ENCODE data around the gene PADI3.

Gene PADI3

GRCh38 chr1:17260264-17260663 is 11.4 kb downstream of the PADI3 start:
- H3K27me3 Mint-ChIP-seq: peaks cover 10% of the 10 kb centered on the region
- H3K4me1 Mint-ChIP-seq (ENCODE audit: low read depth): no peaks in the 10 kb centered on the region
- H3K27ac Mint-ChIP-seq: no peak overlapping the region
- no peaks in the 10 kb centered on the region for H3K36me3 Mint-ChIP-seq (ENCODE audit: low read depth)
- H3K4me3 Mint-ChIP-seq: no peak overlapping the region
- H3K9me3 Mint-ChIP-seq: no peaks in the 10 kb centered on the region
- intact Hi-C loops (cut with micrococcal nuclease): no loop called here

GRCh38 chr1:17260738-17261137 is 11.8 kb downstream of the PADI3 start:
- no peaks in the 10 kb centered on the region for H3K9me3 Mint-ChIP-seq
- no peaks in the 10 kb centered on the region for H3K4me1 Mint-ChIP-seq (ENCODE audit: low read depth)
- intact Hi-C loops (cut with micrococcal nuclease): no loop called here
- no peak overlapping the region for H3K27ac Mint-ChIP-seq
- peaks cover 10% of the 10 kb centered on the region for H3K27me3 Mint-ChIP-seq
- H3K4me3 Mint-ChIP-seq: no peak overlapping the region
- H3K36me3 Mint-ChIP-seq (ENCODE audit: low read depth): no peaks in the 10 kb centered on the region

DNA sequence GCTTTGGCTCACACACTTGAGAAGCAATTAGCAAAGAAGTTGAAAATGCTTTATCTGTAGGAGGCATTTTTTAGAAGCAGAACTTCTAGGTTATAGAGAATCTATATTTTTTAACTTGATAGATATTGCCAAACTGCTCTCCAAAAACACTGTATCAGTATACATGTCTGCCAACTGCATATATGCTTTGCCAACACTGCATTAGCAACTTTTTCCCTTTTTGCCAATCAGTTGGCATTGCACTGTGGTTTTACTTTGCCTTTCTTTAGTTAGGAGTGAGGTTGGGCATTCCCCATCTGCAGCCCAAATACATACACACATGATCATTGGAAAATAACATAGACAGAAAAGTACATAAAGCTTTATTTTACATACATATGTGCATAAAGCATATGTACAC is 15.0 kb downstream of the PADI3 start:
- intact Hi-C loops (cut with micrococcal nuclease): no loop called here
- no peaks in the 10 kb centered on the region for H3K9me3 Mint-ChIP-seq
- no peaks in the 10 kb centered on the region for H3K4me1 Mint-ChIP-seq (ENCODE audit: low read depth)
- no peaks in the 10 kb centered on the region for H3K36me3 Mint-ChIP-seq (ENCODE audit: low read depth)
- H3K27me3 Mint-ChIP-seq: peaks cover 9% of the 10 kb centered on the region
- H3K27ac Mint-ChIP-seq: no peak overlapping the region
- H3K4me3 Mint-ChIP-seq: no peak overlapping the region

GRCh38 chr1:17264470-17264869 is 15.6 kb downstream of the PADI3 start:
- no peaks in the 10 kb centered on the region for H3K4me1 Mint-ChIP-seq (ENCODE audit: low read depth)
- no peak overlapping the region for H3K27ac Mint-ChIP-seq
- peaks cover 5% of the 10 kb centered on the region for H3K27me3 Mint-ChIP-seq
- intact Hi-C loops (cut with micrococcal nuclease): no loop called here
- H3K36me3 Mint-ChIP-seq (ENCODE audit: low read depth): no peaks in the 10 kb centered on the region
- no peak overlapping the region for H3K4me3 Mint-ChIP-seq
- no peaks in the 10 kb centered on the region for H3K9me3 Mint-ChIP-seq

DNA sequence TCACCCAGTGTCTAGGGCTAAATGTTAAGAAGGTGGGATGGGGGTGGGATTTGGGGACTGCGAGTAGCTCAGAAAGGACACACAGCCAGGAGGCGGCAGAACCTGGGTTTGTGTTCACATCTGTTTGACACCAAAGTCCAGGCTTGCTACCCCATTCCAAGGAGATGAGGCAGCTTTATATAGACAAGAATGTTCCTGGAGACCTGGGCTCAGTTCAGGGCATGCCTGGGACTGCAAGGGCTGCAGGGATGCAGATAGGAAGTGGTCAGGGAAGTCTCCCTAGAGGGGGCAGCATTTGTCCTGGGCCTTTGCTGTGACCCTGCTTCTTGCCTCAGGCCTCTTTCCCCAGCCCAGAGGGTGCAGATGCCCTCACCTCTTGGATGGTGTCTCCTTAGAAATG is 16.3 kb downstream of the PADI3 start:
- Mint-ChIP-seq H3K27ac (no peak overlapping the region), H3K4me1 (ENCODE audit: low read depth) (no peaks in the 10 kb centered on the region), H3K9me3 (no peaks in the 10 kb centered on the region), H3K27me3 (peaks cover 4% of the 10 kb centered on the region), H3K4me3 (no peak overlapping the region), H3K36me3 (ENCODE audit: low read depth) (no peaks in the 10 kb centered on the region)
- intact Hi-C loops (cut with micrococcal nuclease): no loop called here

DNA sequence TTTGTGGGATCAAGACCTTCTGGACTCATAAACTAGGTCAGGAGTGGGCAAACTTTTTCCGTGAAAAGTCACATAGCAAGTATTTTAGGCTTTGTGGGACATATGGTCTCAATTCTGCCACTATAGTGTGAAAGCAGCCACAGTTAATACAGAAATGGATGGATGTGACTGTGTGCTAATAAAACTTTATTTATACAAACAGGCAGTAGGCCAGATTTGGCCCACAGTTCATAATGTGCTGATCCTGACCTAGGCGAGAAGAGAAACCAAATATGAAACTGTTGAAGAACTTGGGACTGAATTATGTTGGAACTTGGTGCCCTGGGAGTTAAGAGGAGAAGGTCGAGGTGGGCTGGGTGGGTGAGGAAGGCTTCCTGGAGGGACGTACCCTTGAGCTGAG is 17.1 kb downstream of the PADI3 start:
- H3K27me3 Mint-ChIP-seq: peaks cover 4% of the 10 kb centered on the region
- intact Hi-C loops (cut with micrococcal nuclease): no loop called here
- H3K4me1 Mint-ChIP-seq (ENCODE audit: low read depth): no peaks in the 10 kb centered on the region
- H3K27ac Mint-ChIP-seq: no peak overlapping the region
- H3K4me3 Mint-ChIP-seq: no peak overlapping the region
- no peaks in the 10 kb centered on the region for H3K36me3 Mint-ChIP-seq (ENCODE audit: low read depth)
- no peaks in the 10 kb centered on the region for H3K9me3 Mint-ChIP-seq

DNA sequence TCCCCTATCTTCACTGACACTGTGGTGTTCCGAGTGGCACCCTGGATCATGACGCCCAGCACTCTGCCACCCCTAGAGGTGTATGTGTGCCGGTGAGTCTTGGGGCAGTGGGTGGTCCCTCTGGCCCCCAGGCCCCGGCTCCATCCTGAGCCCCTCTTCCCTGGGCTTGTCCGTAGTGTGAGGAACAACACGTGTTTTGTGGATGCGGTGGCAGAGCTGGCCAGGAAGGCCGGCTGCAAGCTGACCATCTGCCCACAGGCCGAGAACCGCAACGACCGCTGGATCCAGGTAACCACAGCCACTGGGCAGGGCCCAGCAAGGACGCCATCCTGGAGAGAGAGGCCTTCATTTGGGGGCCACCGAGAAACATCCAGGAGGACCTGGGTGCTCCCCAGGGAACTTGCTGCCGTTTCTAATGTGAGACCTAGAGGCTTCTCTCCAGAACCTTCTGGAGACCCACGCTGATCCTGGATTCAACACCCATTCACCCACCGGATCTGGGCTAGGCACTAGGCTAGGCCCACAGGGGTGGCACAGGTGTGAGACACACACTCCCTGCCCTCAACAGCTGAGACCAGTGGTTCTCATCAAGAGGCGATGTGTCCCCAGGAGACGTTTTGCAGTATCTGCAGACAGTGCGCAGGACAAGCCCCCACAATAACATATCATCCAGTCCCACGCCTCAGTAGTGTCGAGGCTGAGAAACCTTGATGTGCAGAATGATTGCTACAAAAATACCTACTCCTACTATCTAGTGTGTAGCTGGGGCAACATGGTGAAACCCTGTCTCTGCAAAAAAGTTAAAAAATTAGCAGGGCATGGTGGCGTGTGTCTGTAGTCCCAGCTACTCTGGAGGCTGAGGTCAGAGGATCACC is 22.2 kb downstream of the PADI3 start:
- Mint-ChIP-seq H3K4me3 (no peak overlapping the region), H3K36me3 (ENCODE audit: low read depth) (no peaks in the 10 kb centered on the region), H3K4me1 (ENCODE audit: low read depth) (peaks cover 12% of the 10 kb centered on the region), H3K27ac (no peak overlapping the region), H3K9me3 (no peaks in the 10 kb centered on the region), H3K27me3 (no peaks in the 10 kb centered on the region)
- intact Hi-C loops (cut with micrococcal nuclease): no loop called here

- Mint-ChIP-seq H3K27ac (peak overlapping the region; percentile 39), H3K9me3 (no peaks in the 10 kb centered on the region), H3K4me3 (no peak overlapping the region), H3K36me3 (ENCODE audit: low read depth) (no peaks in the 10 kb centered on the region), H3K27me3 (no peaks in the 10 kb centered on the region), H3K4me1 (ENCODE audit: low read depth) (peaks cover 21% of the 10 kb centered on the region)
- intact Hi-C loops (cut with micrococcal nuclease): no loop called here
Observed at GRCh38 chr1:17272066-17272465, 23.2 kb downstream of the PADI3 start.

DNA sequence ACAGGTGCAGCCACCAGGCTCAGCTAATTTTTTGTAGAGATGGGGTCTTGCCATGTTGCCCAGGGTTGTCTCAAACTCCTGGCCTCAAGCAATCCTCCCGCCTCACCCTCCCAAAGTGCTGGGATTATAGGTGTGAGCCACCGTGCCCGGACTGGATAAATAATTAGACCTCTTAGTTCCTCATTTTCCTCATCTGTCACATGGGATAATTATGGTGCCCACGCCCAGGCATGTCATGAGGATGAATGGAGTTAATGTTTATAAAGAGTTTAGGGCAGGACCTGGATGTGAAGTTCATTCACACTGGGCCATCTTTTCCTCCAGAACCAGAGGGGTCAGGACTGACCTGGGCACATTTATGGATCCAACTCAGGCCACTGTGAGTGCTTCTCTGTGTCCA is 23.7 kb downstream of the PADI3 start:
- Mint-ChIP-seq H3K27ac (no peak overlapping the region), H3K4me3 (no peak overlapping the region), H3K27me3 (no peaks in the 10 kb centered on the region), H3K36me3 (ENCODE audit: low read depth) (no peaks in the 10 kb centered on the region), H3K9me3 (no peaks in the 10 kb centered on the region), H3K4me1 (ENCODE audit: low read depth) (peaks cover 26% of the 10 kb centered on the region)
- intact Hi-C loops (cut with micrococcal nuclease): no loop called here

DNA sequence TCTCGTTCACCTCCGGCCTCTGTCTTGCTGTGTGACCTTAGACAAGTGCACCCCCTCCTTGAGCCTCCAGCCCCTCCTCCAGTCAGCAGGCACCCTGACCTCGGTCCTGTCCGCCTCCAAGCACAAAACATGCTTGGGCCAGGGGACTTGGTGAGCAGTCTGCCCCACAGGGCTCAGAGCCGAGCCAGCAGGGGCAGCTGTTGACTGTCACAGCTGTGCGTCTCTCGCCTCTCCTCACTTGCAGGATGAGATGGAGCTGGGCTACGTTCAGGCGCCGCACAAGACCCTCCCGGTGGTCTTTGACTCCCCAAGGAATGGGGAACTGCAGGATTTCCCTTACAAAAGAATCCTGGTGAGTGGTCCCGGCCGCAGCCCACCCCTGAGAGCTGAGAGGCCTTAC is 24.2 kb downstream of the PADI3 start:
- intact Hi-C loops (cut with micrococcal nuclease): no loop called here
- no peaks in the 10 kb centered on the region for H3K27me3 Mint-ChIP-seq
- H3K36me3 Mint-ChIP-seq (ENCODE audit: low read depth): no peaks in the 10 kb centered on the region
- H3K9me3 Mint-ChIP-seq: no peaks in the 10 kb centered on the region
- H3K4me3 Mint-ChIP-seq: no peak overlapping the region
- no peak overlapping the region for H3K27ac Mint-ChIP-seq
- H3K4me1 Mint-ChIP-seq (ENCODE audit: low read depth): peaks cover 26% of the 10 kb centered on the region

GRCh38 chr1:17274186-17275170 is 25.6 kb downstream of the PADI3 start:
- intact Hi-C loops (cut with micrococcal nuclease): no loop called here
- Mint-ChIP-seq H3K4me1 (ENCODE audit: low read depth) (peaks cover 26% of the 10 kb centered on the region), H3K27ac (no peak overlapping the region), H3K36me3 (ENCODE audit: low read depth) (no peaks in the 10 kb centered on the region), H3K27me3 (no peaks in the 10 kb centered on the region), H3K4me3 (no peak overlapping the region), H3K9me3 (no peaks in the 10 kb centered on the region)

DNA sequence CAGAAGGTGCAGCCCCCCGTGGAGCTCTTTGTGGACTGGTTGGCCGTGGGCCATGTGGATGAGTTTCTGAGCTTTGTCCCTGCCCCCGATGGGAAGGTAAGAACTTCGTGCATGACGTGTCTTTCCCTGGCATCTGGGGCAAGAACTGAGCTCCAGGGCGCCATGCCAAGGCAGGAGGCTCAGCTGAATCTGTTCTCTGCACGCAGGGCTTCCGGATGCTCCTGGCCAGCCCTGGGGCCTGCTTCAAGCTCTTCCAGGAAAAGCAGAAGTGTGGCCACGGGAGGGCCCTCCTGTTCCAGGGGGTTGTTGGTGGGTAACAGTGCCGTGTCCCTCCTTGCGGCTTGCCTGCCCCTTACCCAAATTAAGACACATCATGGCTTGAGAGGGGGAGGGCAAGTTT is 27.7 kb downstream of the PADI3 start:
- H3K27ac Mint-ChIP-seq: no peak overlapping the region
- intact Hi-C loops (cut with micrococcal nuclease): no loop called here
- H3K27me3 Mint-ChIP-seq: no peaks in the 10 kb centered on the region
- H3K9me3 Mint-ChIP-seq: no peaks in the 10 kb centered on the region
- peaks cover 44% of the 10 kb centered on the region for H3K4me1 Mint-ChIP-seq (ENCODE audit: low read depth)
- H3K4me3 Mint-ChIP-seq: no peak overlapping the region
- no peaks in the 10 kb centered on the region for H3K36me3 Mint-ChIP-seq (ENCODE audit: low read depth)

DNA sequence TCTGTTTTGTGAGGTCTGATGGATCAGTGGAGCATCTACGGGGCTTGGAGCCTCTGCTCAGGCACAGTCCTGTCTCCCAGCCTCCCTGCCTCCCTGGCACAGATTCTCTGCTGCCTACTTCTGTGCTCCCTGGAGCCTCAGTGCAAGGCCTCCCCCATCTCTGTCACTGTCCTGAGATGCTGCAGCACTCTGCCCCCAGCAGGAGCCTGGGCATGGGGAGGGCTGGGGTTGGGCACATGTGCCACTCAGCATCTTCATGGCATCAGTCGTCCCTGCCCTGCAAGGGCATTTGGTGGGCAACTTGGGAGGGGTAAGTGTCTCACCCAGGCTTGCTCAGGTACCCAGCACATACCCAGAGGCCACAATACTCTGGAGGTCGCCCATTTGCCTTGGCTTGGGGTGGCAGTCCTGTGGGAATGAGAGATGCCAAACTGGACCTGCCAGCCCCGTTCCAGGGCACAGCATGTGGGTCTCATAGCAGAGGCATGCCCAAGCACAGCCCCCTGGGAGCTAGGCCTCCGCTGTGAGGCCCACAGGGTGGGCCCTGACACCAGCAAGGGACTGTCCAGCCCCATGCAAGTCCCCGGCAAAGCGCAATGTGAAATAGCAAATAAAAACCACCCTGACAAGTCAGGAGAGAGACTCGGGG is 28.7 kb downstream of the PADI3 start:
- Mint-ChIP-seq H3K27ac (no peak overlapping the region), H3K27me3 (no peaks in the 10 kb centered on the region), H3K36me3 (ENCODE audit: low read depth) (no peaks in the 10 kb centered on the region), H3K9me3 (no peaks in the 10 kb centered on the region), H3K4me3 (no peak overlapping the region), H3K4me1 (ENCODE audit: low read depth) (peaks cover 54% of the 10 kb centered on the region)
- intact Hi-C loops (cut with micrococcal nuclease): no loop called here
